MM.1S (cell line): ENCODE measurements around the gene WNT2B.

ENCODE experiments used
- DNase-seq: peaks from one replicate; pipeline ENCODE4 v3.0.0-alpha.2; 2015
- H2AFZ ChIP-seq: fragments of 300-600 bp; sonication (generic); 2 replicates; pipeline ENCODE4 v1.6.0; 2016; ENCODE audit warnings: antibody characterized with exemption, low read length
- H3F3A ChIP-seq: fragments of 300-600 bp; sonication (generic); 2 replicates; pipeline ENCODE4 v1.6.1; 2016; ENCODE audit warnings: mild to moderate bottlenecking, antibody characterized with exemption, low read length, moderate library complexity, mixed read lengths; ENCODE audit not compliant: insufficient read depth
- H3K27ac ChIP-seq: fragments of 300-600 bp; sonication (generic); 2 replicates; pipeline ENCODE4 v1.5.1; 2016; ENCODE audit warnings: mild to moderate bottlenecking, low read length
- H3K27me3 ChIP-seq: fragments of 300-600 bp; sonication (generic); replicated peaks from 2 replicates; pipeline ENCODE4 v1.6.0; 2016; ENCODE audit warnings: low read length; ENCODE audit not compliant: insufficient read depth
- H3K36me3 ChIP-seq: fragments of 300-600 bp; sonication (generic); replicated peaks from 2 replicates; pipeline ENCODE4 v1.6.1; 2016; ENCODE audit warnings: mild to moderate bottlenecking, low read length, mixed read lengths; ENCODE audit not compliant: insufficient read depth
- H3K4me1 ChIP-seq: fragments of 300-600 bp; sonication (generic); 2 replicates; pipeline ENCODE4 v1.6.1; 2016; ENCODE audit warnings: low read length, mixed read lengths
- H3K4me2 ChIP-seq: fragments of 300-600 bp; sonication (generic); 2 replicates; pipeline ENCODE4 v1.6.0; 2016; ENCODE audit warnings: low read depth, low read length
- H3K4me3 ChIP-seq: fragments of 300-600 bp; sonication (generic); 2 replicates; pipeline ENCODE4 v1.5.1; 2016; ENCODE audit warnings: low read length, mixed read lengths
- H3K79me2 ChIP-seq: fragments of 300-600 bp; sonication (generic); 2 replicates; pipeline ENCODE4 v1.6.1; 2016; ENCODE audit warnings: mixed run types, low read length, mixed read lengths
- H3K9ac ChIP-seq: fragments of 300-600 bp; sonication (generic); 2 replicates; pipeline ENCODE4 v1.6.1; 2016; ENCODE audit warnings: low read length, mixed read lengths
- H3K9me2 ChIP-seq: fragments of 300-600 bp; sonication (generic); replicated peaks from 2 replicates; pipeline ENCODE4 v1.6.1; 2016; ENCODE audit warnings: mild to moderate bottlenecking, low read length, mixed read lengths; ENCODE audit not compliant: insufficient read depth
- H3K9me3 ChIP-seq: fragments of 300-600 bp; sonication (generic); replicated peaks from 2 replicates; pipeline ENCODE4 v1.6.1; 2016; ENCODE audit warnings: mild to moderate bottlenecking, low read length, mixed read lengths; ENCODE audit not compliant: insufficient read depth
- H4K20me1 ChIP-seq: fragments of 300-600 bp; sonication (generic); 2 replicates; pipeline ENCODE4 v1.6.1; 2016; ENCODE audit warnings: mild to moderate bottlenecking, low read length, moderate library complexity, mixed read lengths; ENCODE audit not compliant: insufficient read depth
- CTCF ChIP-seq: fragments of 300-600 bp; sonication (generic); IDR thresholded peaks from 2 replicates; pipeline ENCODE4 v1.5.1; 2016; ENCODE audit warnings: antibody characterized with exemption, low read length, mixed read lengths
- EZH2 ChIP-seq: fragments of 300-600 bp; sonication (generic); optimal IDR thresholded peaks from 2 replicates; pipeline ENCODE3; 2017; ENCODE audit warnings: low read depth, mild to moderate bottlenecking, antibody characterized with exemption, low read length, mixed read lengths
- EZH2phosphoT487 ChIP-seq: fragments of 300-600 bp; sonication (generic); IDR thresholded peaks from 2 replicates; pipeline ENCODE4 v1.6.1; 2018; ENCODE audit warnings: antibody characterized with exemption, low read length

WNT2B gene

GRCh38 chr1:112504001-112504660, 4.6 kb upstream of the WNT2B start:
- H3F3A ChIP-seq, result no peaks in the 10 kb centered on the region
- H3K36me3 ChIP-seq, result no peaks in the 10 kb centered on the region
- no peak for TF ChIP-seq CTCF
- H3K4me1 ChIP-seq, result no peaks in the 10 kb centered on the region
- no peak overlapping the region for H3K4me3 ChIP-seq
- H3K9me2 ChIP-seq, result no peaks in the 10 kb centered on the region
- no peak for DNase-seq
- H2AFZ ChIP-seq, result no peak overlapping the region
- no peaks in the 10 kb centered on the region; the same call in 1 of the 2 replicates for H3K27me3 ChIP-seq
- no peak overlapping the region for H3K9ac ChIP-seq
- no peak overlapping the region for H3K27ac ChIP-seq
- H4K20me1 ChIP-seq, result no peaks in the 10 kb centered on the region
- H3K79me2 ChIP-seq, result no peaks in the 10 kb centered on the region
- H3K4me2 ChIP-seq, result no peak overlapping the region
- H3K9me3 ChIP-seq, result no peaks in the 10 kb centered on the region

GRCh38 chr1:112504661-112505399, 3.9 kb upstream of the WNT2B start:
- Histone ChIP-seq H2AFZ (no peak overlapping the region), H3K36me3 (no peaks in the 10 kb centered on the region), H3K27ac (no peak overlapping the region), H3K9me3 (no peaks in the 10 kb centered on the region), H3K27me3 (no peaks in the 10 kb centered on the region; the same call in 1 of the 2 replicates), H3F3A (no peaks in the 10 kb centered on the region), H3K9me2 (no peaks in the 10 kb centered on the region), H4K20me1 (no peaks in the 10 kb centered on the region), H3K4me3 (no peak overlapping the region), H3K4me1 (no peaks in the 10 kb centered on the region), H3K4me2 (no peak overlapping the region), H3K9ac (no peak overlapping the region), H3K79me2 (no peaks in the 10 kb centered on the region)
- TF ChIP-seq EZH2phosphoT487 (no peak), CTCF (no peak), EZH2 (no peak)
- no peak for DNase-seq

GRCh38 chr1:112505400-112505785, 3.4 kb upstream of the WNT2B start:
- Histone ChIP-seq H3K36me3 (no peaks in the 10 kb centered on the region), H3K27ac (no peak overlapping the region), H3K9me2 (no peaks in the 10 kb centered on the region), H3F3A (no peaks in the 10 kb centered on the region), H3K27me3 (no peaks in the 10 kb centered on the region; the same call in 1 of the 2 replicates), H3K9me3 (no peaks in the 10 kb centered on the region), H3K4me2 (no peak overlapping the region), H4K20me1 (no peaks in the 10 kb centered on the region), H3K4me3 (no peak overlapping the region), H2AFZ (no peak overlapping the region), H3K4me1 (no peaks in the 10 kb centered on the region), H3K9ac (no peak overlapping the region), H3K79me2 (no peaks in the 10 kb centered on the region)
- no peak for DNase-seq
- TF ChIP-seq EZH2 (no peak), EZH2phosphoT487 (no peak), CTCF (no peak)
